Forelimb muscle (tissue), 1 donor: Measurements from ENCODE around the gene CTF1. TPM values are rescaled to one million over a fixed set of nuclear protein-coding genes. Genes with fewer than 3 reads are reported as not detected.
A peak's percentile ranks its signal among the peaks of the same experiment; 100 is the strongest.

Source experiments
- DNase-seq: peaks from one replicate; pipeline ENCODE4 v3.0.0-alpha.2; 2013; ENCODE audit warnings: low read depth
- polyA plus RNA-seq: library from polyadenylated mRNA; unstranded; fragments of 120-200 nt; gene quantifications from one replicate; pipeline ENCODE4 v1.2.1, GENCODE V29; 2013; ENCODE audit not compliant: insufficient read length

The CTF1 gene
- polyA plus RNA-seq, 1 donor, result 12.8 TPM

GRCh38 chr16:30907064-30907463 is 10.7 kb downstream of the CTF1 start:
- no peak for DNase-seq

- DNase-seq, result no peak
Measured at GRCh38 chr16:30910427-30911029, 14.1 kb downstream of the CTF1 start.

DNA sequence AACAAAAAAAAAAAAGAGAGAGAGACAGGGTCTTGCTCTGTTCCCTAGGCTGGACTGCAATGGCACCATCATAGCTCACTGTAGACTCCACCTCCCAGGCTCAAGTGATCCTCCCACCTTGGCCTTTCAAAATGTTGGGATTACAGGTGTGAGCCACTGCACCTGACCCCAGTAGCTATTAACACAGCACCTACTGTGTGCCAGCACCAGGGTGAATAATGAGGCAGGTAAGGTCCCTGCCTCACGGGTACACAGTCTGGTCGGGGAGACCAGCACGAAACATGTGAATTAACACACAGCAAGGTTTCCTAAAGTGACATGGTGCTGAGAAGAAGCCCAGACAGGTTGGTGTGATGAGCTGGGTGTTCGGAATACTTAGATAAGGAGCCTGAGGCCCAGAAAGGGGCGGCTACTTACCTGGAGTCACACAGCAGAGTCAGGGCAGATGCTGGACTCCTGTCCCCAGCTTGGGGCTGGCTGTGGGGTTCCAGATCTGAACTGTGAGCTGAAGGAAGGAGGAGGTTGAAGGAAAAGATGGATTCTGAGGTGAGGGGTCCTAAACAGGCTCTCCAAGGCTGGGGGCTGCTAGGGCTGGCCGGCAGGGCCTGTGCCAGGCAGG is 16.5 kb downstream of the CTF1 start:
- no peak for DNase-seq

DNA sequence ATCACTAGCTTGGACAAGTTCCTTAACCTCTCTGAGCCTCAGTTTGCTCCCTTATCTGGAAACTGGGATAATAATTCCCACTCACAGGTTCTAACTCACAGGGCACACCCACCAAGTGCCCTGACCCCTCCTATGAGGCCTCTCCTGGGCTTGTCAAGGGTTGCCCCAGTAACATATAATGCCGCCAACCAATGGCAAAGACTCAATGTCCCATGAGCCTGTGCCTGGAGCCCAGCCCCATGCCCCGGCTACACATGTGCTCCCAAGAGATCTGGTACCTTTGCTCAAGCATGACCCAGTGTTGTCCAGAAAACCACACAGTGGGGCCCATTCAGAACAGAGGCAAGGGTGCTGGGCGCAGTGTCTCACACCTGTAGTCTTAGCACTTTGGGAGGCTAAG is 18.4 kb downstream of the CTF1 start:
- no peak for DNase-seq

GRCh38 chr16:30918614-30919013 is 22.2 kb downstream of the CTF1 start:
- DNase-seq, result no peak

- DNase-seq, result no peak
Measured at GRCh38 chr16:30920891-30921290, 24.5 kb downstream of the CTF1 start.

DNA sequence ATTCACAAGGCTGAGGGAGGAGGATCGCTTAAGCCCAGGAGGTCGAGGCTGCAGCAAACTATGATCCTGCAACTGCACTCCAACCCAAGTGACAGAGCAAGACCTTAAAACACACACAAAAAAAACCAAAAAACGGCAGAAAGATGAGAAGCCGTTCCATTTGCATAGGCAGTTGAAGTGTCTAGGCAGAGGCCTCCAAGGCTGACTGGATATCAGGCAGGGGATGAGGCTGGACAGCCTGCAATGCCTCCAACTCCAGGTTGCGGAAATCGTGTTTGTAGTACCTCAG is 25.0 kb downstream of the CTF1 start:
- no peak for DNase-seq

GRCh38 chr16:30921748-30922419 is 25.5 kb downstream of the CTF1 start:
- peak; percentile 83 for DNase-seq

DNA sequence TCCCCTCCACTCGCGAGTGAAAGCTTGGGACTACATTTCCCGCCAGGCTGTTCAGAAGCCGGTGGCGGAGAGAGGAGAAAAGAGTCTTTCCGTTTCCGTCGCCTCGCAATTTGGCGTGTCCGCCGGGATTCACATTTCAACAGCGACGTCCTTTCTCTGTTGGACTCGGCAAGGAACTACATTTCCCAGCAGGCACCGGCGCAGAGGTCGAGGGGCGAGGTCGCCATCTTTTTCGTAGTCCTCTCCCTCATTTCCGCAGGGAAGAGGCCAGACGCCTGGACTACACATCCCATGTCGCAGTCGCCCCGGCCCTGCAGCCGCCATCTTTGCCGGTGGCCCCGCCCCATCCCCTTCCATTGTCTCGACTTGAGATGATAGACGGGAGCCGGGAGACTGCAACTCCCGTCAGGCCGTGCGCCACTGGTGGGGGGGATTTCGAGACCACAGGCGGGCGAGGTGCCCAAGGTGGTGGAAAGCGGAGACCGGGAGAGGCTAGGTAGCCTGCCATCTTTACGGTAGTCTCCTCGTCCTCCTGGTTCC is 26.1 kb downstream of the CTF1 start:
- DNase-seq, result peak; percentile 100

- peak; percentile 99 for DNase-seq
Measured at GRCh38 chr16:30922960-30923535, 26.6 kb downstream of the CTF1 start.

GRCh38 chr16:30923554-30924075 is 27.2 kb downstream of the CTF1 start, which contains the start of gene FBXL19:
FBXL19 (plus strand) TSS chr16:30923572; CDS start chr16:30925755, 2,183 bp downstream.
- no peak for DNase-seq

- no peak for DNase-seq
Measured at GRCh38 chr16:30924076-30924912, 27.9 kb downstream of the CTF1 start.

DNA sequence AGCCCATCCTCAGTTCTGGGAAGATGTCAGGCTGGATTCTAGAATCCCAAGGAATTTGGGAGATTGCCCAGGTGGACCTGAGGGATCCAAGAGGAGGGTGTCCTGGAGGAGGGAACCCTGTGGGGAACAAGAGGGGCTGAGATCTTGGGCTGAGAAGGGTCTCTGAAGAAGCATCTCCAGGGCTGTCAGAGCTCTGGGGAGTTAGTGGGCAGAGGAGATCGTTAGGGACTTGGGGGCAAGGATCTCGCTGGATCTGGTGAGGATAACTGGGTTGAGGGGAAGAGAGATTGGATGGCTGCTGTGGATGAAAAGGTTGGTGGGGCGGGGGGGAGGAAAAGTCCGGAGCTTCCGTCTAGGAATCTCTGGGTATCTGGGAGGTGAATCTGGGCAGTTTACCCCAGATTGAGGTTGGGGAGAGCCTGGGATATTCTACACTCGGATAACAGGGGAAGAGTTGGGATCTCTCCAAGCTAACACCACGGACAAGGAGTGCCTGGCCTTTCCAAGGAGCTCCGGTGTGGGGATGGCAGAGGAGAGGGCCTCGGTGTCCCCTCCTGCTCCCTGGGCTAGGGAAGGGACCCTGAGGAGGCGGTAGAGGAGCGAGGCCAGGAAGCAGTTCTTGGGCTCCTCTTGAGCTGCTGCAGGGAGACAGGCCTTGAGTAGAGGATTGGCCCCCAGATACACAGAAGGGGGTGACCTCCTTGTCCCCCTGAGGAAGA is 28.7 kb downstream of the CTF1 start:
- no peak for DNase-seq

DNA sequence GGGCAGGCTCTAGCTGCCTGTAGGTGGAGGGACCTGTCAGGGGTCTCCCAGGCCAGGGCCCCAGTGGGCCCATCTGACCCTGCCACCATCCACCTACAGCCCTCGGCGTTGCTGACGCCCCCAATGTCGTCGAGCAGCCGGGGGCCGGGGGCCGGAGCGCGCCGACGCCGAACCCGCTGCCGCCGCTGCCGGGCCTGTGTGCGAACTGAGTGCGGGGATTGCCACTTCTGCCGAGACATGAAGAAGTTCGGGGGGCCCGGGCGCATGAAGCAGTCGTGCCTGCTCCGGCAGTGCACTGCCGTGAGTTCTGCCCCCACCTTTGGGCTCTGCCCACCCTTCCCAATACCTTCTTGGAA is 29.2 kb downstream of the CTF1 start:
- DNase-seq, result no peak

- DNase-seq, result no peak
Measured at GRCh38 chr16:30925995-30926811, 29.8 kb downstream of the CTF1 start.

- DNase-seq, result no peak
Measured at GRCh38 chr16:30926937-30927788, 30.7 kb downstream of the CTF1 start.

DNA sequence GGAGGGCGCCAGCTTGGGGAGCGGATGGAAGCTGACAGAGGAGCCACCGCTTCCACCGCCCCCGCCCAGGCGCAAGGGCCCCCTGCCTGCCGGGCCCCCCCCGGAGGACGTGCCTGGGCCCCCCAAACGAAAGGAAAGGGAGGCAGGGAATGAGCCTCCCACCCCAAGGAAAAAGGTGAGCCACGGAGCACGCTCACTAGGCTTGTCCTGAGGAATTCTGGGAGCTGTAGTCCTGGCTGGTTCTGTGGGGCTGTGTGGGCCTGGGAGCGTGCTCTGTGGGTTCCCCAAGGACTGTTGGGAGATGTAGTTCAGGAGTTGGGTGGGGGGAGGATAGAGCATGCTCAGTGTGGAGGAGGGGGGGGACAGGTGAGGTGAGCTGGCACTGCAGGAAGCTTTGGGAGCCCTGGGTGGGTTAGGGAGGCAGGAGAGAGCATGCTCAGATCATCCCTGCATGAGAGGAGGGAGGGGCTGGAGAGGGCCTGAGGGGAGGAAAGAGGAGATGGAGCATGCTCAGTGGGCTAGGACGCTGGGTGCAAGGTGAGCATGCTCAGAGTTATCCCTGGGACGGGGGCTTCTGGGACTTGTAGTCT is 31.5 kb downstream of the CTF1 start:
- no peak for DNase-seq

GRCh38 chr16:30928390-30928789 is 32.0 kb downstream of the CTF1 start:
- no peak for DNase-seq

DNA sequence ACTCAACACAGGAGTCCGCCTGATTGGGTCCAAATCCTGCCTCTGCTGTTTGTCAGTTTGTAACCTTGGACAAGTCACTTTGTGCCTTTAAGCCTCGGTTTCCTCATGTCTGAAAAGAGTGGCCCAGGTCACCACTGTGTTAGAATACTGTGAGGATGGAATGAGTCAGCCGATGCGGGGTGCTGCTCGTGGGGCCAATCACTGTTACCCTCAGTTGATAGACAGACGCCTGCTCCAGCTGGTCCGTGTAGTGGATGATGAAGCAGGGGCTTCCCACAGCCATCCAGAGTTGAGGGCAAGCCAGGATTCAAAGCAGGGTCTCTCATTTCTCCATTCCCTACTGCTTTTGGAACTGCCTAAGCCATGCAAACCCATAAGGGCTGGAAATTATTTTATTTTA is 32.8 kb downstream of the CTF1 start:
- DNase-seq, result no peak
